ENCODE measurements around the gene ZDHHC12. TPM values are rescaled to one million over a fixed set of nuclear protein-coding genes. Genes with fewer than 3 reads are reported as not detected.

The ZDHHC12 gene
- total and polyA plus RNA-seq, 10 of the 15 experiments (the other 5 are each of a cell fraction or from before 2014, with no cell fraction given) = 0.95 to 146 (median 49.9) TPM

Small RNA genes lying within 50 kb of the gene (small RNA-seq; reads per million reads assigned to genes)
- gene RF00017 = not detected
- gene RN7SL560P = not detected

Other genes with a start within 250 kb of the ZDHHC12 start
Only the 7 nearest of the 14 such genes appear.
- gene DYNC2I2, start 67.3 kb downstream of the ZDHHC12 start, total RNA-seq (2014; rRNA removed) = 91.1 and 109 TPM in 2 replicates
- gene DYNC2I2, start 67.3 kb downstream of the ZDHHC12 start, total RNA-seq (2014; rRNA removed; fragmentation: Illumina TruSeq; extraction: Trizol) = 18.4 and 19.7 TPM in 2 replicates
- 61.0 and 64.7 TPM in 2 replicates for gene DYNC2I2, start 67.3 kb downstream of the ZDHHC12 start, total RNA-seq (2021)
- gene DYNC2I2, start 67.3 kb downstream of the ZDHHC12 start, polyA plus RNA-seq (2011; rRNA removed) = 15.4 and 31.2 TPM in 2 replicates
- gene DYNC2I2, start 67.3 kb downstream of the ZDHHC12 start, polyA plus RNA-seq (2014; fragmentation: Illumina TruSeq; extraction: Trizol) = 2.4 and 11.1 TPM in 2 replicates
- gene DYNC2I2, start 67.3 kb downstream of the ZDHHC12 start, polyA plus RNA-seq (2014; fragmentation: Nextera tagmentation; extraction: Ambion mirVana) = 1 to 10 TPM in 1 of 2 experiments, under 1 TPM in 1; 0.89 to 2.3 TPM
- gene DYNC2I2, start 67.3 kb downstream of the ZDHHC12 start, polyA plus RNA-seq (2014; rRNA removed) = 84.1 and 95.5 TPM in 2 replicates
- 100 to 1,000 TPM in 1 of 2 experiments, 10 to 100 TPM in 1; 88.0 to 118 TPM for gene DYNC2I2, start 67.3 kb downstream of the ZDHHC12 start, polyA plus RNA-seq (2016; fragmentation: Nextera tagmentation; extraction: Ambion mirVana)
- 345 and 493 TPM in 2 replicates for gene SET, start 34.9 kb downstream of the ZDHHC12 start, total RNA-seq (2014; rRNA removed)
- 676 and 706 TPM in 2 replicates for gene SET, start 34.9 kb downstream of the ZDHHC12 start, total RNA-seq (2014; rRNA removed; fragmentation: Illumina TruSeq; extraction: Trizol)
- 503 and 533 TPM in 2 replicates for gene SET, start 34.9 kb downstream of the ZDHHC12 start, total RNA-seq (2021)
- 305 and 466 TPM in 2 replicates for gene SET, start 34.9 kb downstream of the ZDHHC12 start, polyA plus RNA-seq (2011; rRNA removed)
- gene SET, start 34.9 kb downstream of the ZDHHC12 start, polyA plus RNA-seq (2014; fragmentation: Illumina TruSeq; extraction: Trizol) = 597 and 873 TPM in 2 replicates
- gene SET, start 34.9 kb downstream of the ZDHHC12 start, polyA plus RNA-seq (2014; fragmentation: Nextera tagmentation; extraction: Ambion mirVana) = 100 to 1,000 TPM; 314 to 450 TPM
- gene SET, start 34.9 kb downstream of the ZDHHC12 start, polyA plus RNA-seq (2014; rRNA removed) = 274 and 284 TPM in 2 replicates
- 100 to 1,000 TPM; 440 to 466 TPM for gene SET, start 34.9 kb downstream of the ZDHHC12 start, polyA plus RNA-seq (2016; fragmentation: Nextera tagmentation; extraction: Ambion mirVana)
- 5.1 and 6.3 TPM in 2 replicates for gene PKN3, start 21.6 kb downstream of the ZDHHC12 start, total RNA-seq (2014; rRNA removed)
- 3.3 and 3.9 TPM in 2 replicates for gene PKN3, start 21.6 kb downstream of the ZDHHC12 start, total RNA-seq (2014; rRNA removed; fragmentation: Illumina TruSeq; extraction: Trizol)
- 7.6 and 8.2 TPM in 2 replicates for gene PKN3, start 21.6 kb downstream of the ZDHHC12 start, total RNA-seq (2021)
- 2.5 and 3.6 TPM in 2 replicates for gene PKN3, start 21.6 kb downstream of the ZDHHC12 start, polyA plus RNA-seq (2011; rRNA removed)
- gene PKN3, start 21.6 kb downstream of the ZDHHC12 start, polyA plus RNA-seq (2014; fragmentation: Illumina TruSeq; extraction: Trizol) = 2.1 and 3.1 TPM in 2 replicates
- gene PKN3, start 21.6 kb downstream of the ZDHHC12 start, polyA plus RNA-seq (2014; fragmentation: Nextera tagmentation; extraction: Ambion mirVana) = under 1 TPM; 0.35 to 0.47 TPM
- gene PKN3, start 21.6 kb downstream of the ZDHHC12 start, polyA plus RNA-seq (2014; rRNA removed) = 11.0 and 11.7 TPM in 2 replicates
- gene PKN3, start 21.6 kb downstream of the ZDHHC12 start, polyA plus RNA-seq (2016; fragmentation: Nextera tagmentation; extraction: Ambion mirVana) = 1 to 10 TPM; 1.5 to 2.1 TPM
- 8.9 and 11.2 TPM in 2 replicates for gene ZER1, start 47.8 kb upstream of the ZDHHC12 start, total RNA-seq (2014; rRNA removed)
- gene ZER1, start 47.8 kb upstream of the ZDHHC12 start, total RNA-seq (2014; rRNA removed; fragmentation: Illumina TruSeq; extraction: Trizol) = 3.6 and 3.8 TPM in 2 replicates
- 14.0 and 14.7 TPM in 2 replicates for gene ZER1, start 47.8 kb upstream of the ZDHHC12 start, total RNA-seq (2021)
- 6.7 and 16.9 TPM in 2 replicates for gene ZER1, start 47.8 kb upstream of the ZDHHC12 start, polyA plus RNA-seq (2011; rRNA removed)
- 2.2 and 5.8 TPM in 2 replicates for gene ZER1, start 47.8 kb upstream of the ZDHHC12 start, polyA plus RNA-seq (2014; fragmentation: Illumina TruSeq; extraction: Trizol)
- gene ZER1, start 47.8 kb upstream of the ZDHHC12 start, polyA plus RNA-seq (2014; fragmentation: Nextera tagmentation; extraction: Ambion mirVana) = under 1 TPM; 0.32 to 0.47 TPM
- gene ZER1, start 47.8 kb upstream of the ZDHHC12 start, polyA plus RNA-seq (2014; rRNA removed) = 14.5 and 14.7 TPM in 2 replicates
- 1 to 10 TPM; 7.4 to 8.4 TPM for gene ZER1, start 47.8 kb upstream of the ZDHHC12 start, polyA plus RNA-seq (2016; fragmentation: Nextera tagmentation; extraction: Ambion mirVana)
- 9.2 and 10.8 TPM in 2 replicates for gene TBC1D13, start 63.1 kb upstream of the ZDHHC12 start, total RNA-seq (2014; rRNA removed)
- gene TBC1D13, start 63.1 kb upstream of the ZDHHC12 start, total RNA-seq (2014; rRNA removed; fragmentation: Illumina TruSeq; extraction: Trizol) = 6.3 and 7.1 TPM in 2 replicates
- 18.7 and 20.5 TPM in 2 replicates for gene TBC1D13, start 63.1 kb upstream of the ZDHHC12 start, total RNA-seq (2021)
- 9.5 and 21.2 TPM in 2 replicates for gene TBC1D13, start 63.1 kb upstream of the ZDHHC12 start, polyA plus RNA-seq (2011; rRNA removed)
- 16.3 and 22.1 TPM in 2 replicates for gene TBC1D13, start 63.1 kb upstream of the ZDHHC12 start, polyA plus RNA-seq (2014; fragmentation: Illumina TruSeq; extraction: Trizol)
- 1 to 10 TPM; 3.0 to 3.1 TPM for gene TBC1D13, start 63.1 kb upstream of the ZDHHC12 start, polyA plus RNA-seq (2014; fragmentation: Nextera tagmentation; extraction: Ambion mirVana)
- gene TBC1D13, start 63.1 kb upstream of the ZDHHC12 start, polyA plus RNA-seq (2014; rRNA removed) = 16.7 and 19.1 TPM in 2 replicates
- gene TBC1D13, start 63.1 kb upstream of the ZDHHC12 start, polyA plus RNA-seq (2016; fragmentation: Nextera tagmentation; extraction: Ambion mirVana) = 10 to 100 TPM; 22.2 to 23.1 TPM
- gene ENDOG, start 94.4 kb upstream of the ZDHHC12 start, total RNA-seq (2014; rRNA removed) = 22.1 and 29.2 TPM in 2 replicates
- gene ENDOG, start 94.4 kb upstream of the ZDHHC12 start, total RNA-seq (2014; rRNA removed; fragmentation: Illumina TruSeq; extraction: Trizol) = 4.8 and 5.8 TPM in 2 replicates
- gene ENDOG, start 94.4 kb upstream of the ZDHHC12 start, total RNA-seq (2021) = 28.1 and 28.2 TPM in 2 replicates
- 6.6 and 12.2 TPM in 2 replicates for gene ENDOG, start 94.4 kb upstream of the ZDHHC12 start, polyA plus RNA-seq (2011; rRNA removed)
- 1.0 and 3.2 TPM in 2 replicates for gene ENDOG, start 94.4 kb upstream of the ZDHHC12 start, polyA plus RNA-seq (2014; fragmentation: Illumina TruSeq; extraction: Trizol)
- 1 to 10 TPM in 1 of 2 experiments, under 1 TPM in 1; 0.84 to 1.8 TPM for gene ENDOG, start 94.4 kb upstream of the ZDHHC12 start, polyA plus RNA-seq (2014; fragmentation: Nextera tagmentation; extraction: Ambion mirVana)
- 24.9 and 31.4 TPM in 2 replicates for gene ENDOG, start 94.4 kb upstream of the ZDHHC12 start, polyA plus RNA-seq (2014; rRNA removed)
- gene ENDOG, start 94.4 kb upstream of the ZDHHC12 start, polyA plus RNA-seq (2016; fragmentation: Nextera tagmentation; extraction: Ambion mirVana) = 10 to 100 TPM in 1 of 2 experiments, under 1 TPM in 1; 0.92 to 19.3 TPM
- 40.5 and 49.2 TPM in 2 replicates for gene SPOUT1, start 105.7 kb upstream of the ZDHHC12 start, total RNA-seq (2014; rRNA removed)
- 14.3 and 17.3 TPM in 2 replicates for gene SPOUT1, start 105.7 kb upstream of the ZDHHC12 start, total RNA-seq (2014; rRNA removed; fragmentation: Illumina TruSeq; extraction: Trizol)
- gene SPOUT1, start 105.7 kb upstream of the ZDHHC12 start, total RNA-seq (2021) = 75.0 and 77.8 TPM in 2 replicates
- 21.7 and 48.0 TPM in 2 replicates for gene SPOUT1, start 105.7 kb upstream of the ZDHHC12 start, polyA plus RNA-seq (2011; rRNA removed)
- 5.0 and 22.6 TPM in 2 replicates for gene SPOUT1, start 105.7 kb upstream of the ZDHHC12 start, polyA plus RNA-seq (2014; fragmentation: Illumina TruSeq; extraction: Trizol)
- gene SPOUT1, start 105.7 kb upstream of the ZDHHC12 start, polyA plus RNA-seq (2014; fragmentation: Nextera tagmentation; extraction: Ambion mirVana) = 10 to 100 TPM in 1 of 2 experiments, 1 to 10 TPM in 1; 5.7 to 16.4 TPM
- gene SPOUT1, start 105.7 kb upstream of the ZDHHC12 start, polyA plus RNA-seq (2014; rRNA removed) = 40.7 and 49.1 TPM in 2 replicates
- 10 to 100 TPM; 85.2 to 95.0 TPM for gene SPOUT1, start 105.7 kb upstream of the ZDHHC12 start, polyA plus RNA-seq (2016; fragmentation: Nextera tagmentation; extraction: Ambion mirVana)